PFSK-1 (cell line): ENCODE results near the gene RASA1.

Experiments used
- POLR2AphosphoS5 ChIP-seq: IDR thresholded peaks from 2 replicates; pipeline ENCODE4 v1.6.1; 2012; ENCODE audit warnings: low read depth, mild to moderate bottlenecking, control low read depth, low read length, moderate library complexity
- REST ChIP-seq, 2 experiments: IDR thresholded peaks; 2 replicates each; pipeline versions ENCODE4 v1.6.1 to v1.8.0; 2011 to 2012; ENCODE audit warnings: low read depth in 2 of 2, low read length in 2 of 2, control low read depth in 1 of 2, inconsistent platforms in 1 of 2, mild to moderate bottlenecking in 1 of 2, moderate library complexity in 1 of 2; ENCODE audit not compliant: insufficient read depth in 1 of 2
- SIN3A ChIP-seq: IDR thresholded peaks from 2 replicates; pipeline ENCODE4 v1.6.1; 2012; ENCODE audit warnings: mild to moderate bottlenecking, low read length, moderate library complexity, borderline replicate concordance; ENCODE audit not compliant: insufficient read depth
- TAF1 ChIP-seq: IDR thresholded peaks from 2 replicates; pipeline ENCODE4 v1.6.1; 2012; ENCODE audit warnings: low read length, control low read depth, borderline replicate concordance; ENCODE audit not compliant: insufficient read depth

DNA sequence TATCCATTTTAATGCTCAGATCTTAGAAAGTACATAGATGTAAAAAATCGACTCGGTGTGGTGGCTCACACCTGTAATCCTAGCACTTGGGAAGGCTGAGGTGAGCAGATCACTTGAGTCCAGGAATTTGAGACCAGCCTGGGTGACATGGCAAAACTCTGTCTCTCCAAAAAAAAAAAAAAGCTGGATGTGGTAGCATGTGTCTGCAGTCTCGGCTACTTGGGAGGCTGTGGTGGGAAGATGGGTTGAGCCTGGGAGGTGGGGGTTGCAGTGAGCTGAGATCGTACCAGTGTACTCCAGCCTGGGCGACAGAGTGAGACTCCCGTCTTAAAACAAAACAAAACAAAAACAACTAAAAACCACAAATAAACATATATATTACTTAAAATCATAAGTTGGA, 61.4 kb downstream of the RASA1 start:
- TF ChIP-seq POLR2AphosphoS5: no peak
- no peak for TF ChIP-seq SIN3A
- no peak for TF ChIP-seq TAF1
- TF ChIP-seq REST (IDR thresholded peaks at IDR 0.05; ENCODE audit: insufficient read depth in 1 of 2, low read depth in 2 of 2, low read length in 2 of 2): no peak
